ENCODE data around the gene SPATA32.
A peak's percentile ranks its signal among the peaks of the same experiment; 100 is the strongest.

SPATA32 gene

DNA sequence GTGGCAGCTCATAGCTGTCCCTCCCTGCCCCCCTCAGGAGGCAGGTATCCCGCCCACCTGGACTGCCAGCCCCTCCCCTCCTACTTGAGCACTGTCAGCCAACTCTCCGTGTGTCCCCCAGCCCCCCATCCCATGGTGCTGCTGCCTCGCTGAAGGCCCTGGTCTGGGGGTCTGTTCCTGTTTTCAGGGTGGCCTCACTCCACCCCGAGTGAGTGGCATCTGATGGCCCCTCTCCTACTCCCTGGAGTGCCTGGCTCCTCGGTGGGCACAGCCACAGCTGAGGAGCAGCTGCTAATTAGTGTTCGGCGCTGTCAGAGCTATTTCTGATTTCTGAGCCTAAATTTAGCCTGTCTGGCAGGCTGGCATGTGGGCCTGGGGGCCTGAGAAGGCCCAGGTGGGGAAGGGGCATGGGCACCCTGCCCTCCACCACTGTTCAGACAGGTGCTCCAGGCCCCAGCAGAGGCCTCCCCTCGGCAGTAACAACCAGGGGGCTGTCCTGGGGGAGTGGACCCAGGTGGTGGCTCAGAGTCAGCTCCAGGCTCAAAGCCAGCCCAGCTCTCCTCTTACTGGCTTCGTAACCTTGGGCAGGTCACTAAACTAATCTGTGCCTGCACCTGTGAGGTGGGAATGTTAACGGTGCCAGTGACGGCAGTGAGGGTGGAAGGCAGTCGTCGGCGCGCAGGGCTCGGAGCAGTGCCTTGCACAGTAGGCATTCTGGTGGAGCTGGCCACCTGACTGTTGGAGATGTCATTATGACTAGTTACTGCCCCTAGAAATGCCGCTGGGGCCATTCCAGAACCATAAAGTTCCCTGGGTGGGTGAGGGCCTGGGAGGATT is 33.8 kb downstream of the SPATA32 start:
- DNase-seq, result peak; percentile 68

DNA sequence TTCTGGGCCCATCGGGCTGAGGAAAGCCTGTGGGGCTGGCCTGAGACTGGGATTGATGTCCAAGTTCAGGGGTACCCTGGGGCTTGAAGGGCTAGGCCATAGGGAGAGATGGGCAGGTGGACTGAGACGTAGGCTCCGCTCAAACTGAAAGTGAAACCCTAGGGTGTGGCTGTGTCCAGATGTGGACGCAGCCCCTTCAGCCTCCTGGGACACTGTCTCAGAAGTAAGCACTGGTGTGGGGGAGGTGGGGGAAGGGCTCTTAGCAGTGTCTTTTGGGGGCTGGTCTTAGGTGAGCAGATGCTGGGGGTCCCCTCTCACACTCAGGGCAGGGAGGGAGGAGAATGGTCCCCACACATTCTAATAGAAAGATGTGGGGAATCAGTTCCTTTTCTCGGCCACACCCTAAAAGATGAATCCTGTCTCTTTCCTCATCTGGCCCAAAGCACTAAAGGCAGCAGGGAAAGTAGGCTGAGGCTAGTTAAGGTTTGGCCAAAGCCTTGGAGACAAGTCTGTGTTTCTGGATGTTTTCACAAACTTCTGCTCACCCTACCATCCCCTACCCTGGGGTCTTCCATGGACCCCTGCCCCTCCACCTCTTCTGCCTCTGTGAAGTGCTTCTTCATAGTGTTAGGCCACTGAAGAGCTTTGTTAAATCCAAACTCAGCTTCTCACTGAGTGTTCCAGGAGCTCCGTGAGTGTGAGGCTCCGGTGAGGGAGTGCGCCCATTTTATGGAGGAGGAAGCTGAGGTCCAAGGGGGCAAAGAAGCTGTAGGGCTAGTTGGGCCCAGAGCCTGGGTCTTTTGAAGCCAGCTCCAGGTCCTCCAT is 34.6 kb downstream of the SPATA32 start:
- DNase-seq, result peak; percentile 73

DNA sequence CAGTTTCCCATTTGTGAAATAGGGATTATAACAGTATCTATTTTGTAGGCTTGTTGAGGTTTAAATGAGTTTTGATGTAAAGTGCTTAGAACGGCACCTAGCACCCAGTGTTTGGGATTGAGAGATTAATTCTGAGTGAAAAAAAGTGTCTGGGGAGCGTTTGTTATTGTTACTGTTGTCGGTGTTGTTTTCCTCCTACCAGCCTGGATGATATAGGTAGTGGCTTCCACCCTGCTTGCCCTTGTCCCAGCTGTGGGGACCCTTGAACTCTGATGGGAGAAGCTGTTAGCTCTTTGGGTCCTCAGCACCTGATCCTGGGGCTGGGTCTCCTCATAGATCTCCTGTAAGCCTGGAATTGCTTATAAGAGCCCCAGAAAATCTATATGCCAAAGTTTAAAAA is 35.3 kb downstream of the SPATA32 start:
- DNase-seq, result no peak

DNA sequence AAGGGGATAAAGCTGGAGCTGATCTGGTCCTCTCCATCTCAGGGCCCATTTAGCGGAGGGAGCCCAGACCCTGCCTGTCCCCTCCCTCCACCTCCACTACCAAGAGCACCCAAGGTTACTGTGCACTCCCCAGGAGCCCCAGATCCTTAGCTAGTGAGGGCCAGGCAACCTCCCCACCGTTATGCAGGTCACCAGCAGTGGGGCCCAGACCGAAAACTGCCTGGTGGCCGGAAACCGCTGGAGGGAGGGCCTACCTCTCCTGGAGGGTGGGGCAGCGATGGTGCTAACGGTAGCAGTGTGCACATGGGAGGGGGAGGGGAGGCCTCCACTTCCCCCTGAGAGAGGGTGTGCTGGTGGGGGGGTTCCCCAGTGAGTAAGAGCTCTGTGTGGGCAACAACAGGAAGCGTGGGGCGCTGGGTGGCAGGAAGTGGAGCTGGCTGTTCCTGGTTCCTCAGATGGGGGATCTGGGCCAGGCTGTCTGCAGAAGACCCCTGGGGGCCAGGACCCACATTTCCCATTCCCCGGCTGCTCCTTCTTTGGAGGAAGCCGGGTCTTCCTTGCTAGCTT is 35.8 kb downstream of the SPATA32 start:
- DNase-seq, result peak; percentile 97

DNA sequence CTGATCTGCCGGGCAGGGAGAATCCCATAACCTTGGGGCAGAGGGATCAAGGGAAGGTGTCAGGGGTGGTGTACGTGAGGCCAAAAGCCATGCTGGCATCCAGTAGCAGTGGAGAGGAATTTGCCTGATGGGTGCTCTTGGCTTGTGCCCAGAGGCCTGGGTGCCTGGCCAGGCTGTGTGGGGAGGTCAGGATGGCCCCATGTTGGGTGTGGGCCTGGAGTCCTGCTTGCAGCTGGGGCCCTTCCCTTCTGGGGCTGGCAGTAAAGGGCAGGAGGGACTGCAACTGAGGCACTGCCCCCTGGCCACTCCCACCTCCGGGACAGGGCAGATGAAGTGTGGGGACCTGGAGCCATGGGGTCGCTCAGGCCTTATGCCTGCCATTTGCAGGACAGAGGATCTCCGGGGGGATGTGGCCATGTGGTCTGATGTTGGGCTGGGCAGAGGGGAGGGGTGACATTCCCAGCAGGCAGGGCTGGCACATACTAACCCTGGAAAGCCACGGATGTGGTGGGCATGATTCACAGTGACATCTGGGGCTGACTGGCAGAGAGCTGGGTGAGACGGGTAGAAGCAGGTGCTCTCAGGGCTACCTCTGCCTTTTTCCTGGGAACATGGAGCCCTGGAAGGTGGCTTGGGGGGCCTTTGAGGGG is 36.7 kb downstream of the SPATA32 start:
- DNase-seq, result peak; percentile 80

DNA sequence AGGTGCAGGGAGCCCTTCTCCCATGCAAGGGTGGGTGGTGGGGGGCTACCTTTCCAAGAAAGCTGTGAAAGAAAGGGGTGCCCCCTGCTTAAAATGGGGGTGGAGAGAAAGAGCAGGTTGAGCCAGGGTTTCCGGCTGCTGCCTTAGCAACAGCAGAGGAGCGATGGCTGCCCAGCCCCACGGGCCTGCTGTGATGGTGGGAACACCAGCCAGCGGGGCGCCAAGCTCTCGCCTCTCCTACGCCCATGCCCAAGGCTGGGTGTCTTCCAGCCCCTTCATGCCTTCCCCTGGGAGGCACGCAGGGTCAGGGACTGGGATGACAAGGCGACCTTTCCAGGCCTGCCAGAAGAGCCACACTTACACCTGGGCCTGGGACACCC is 37.2 kb downstream of the SPATA32 start:
- peak; percentile 69 for DNase-seq

DNA sequence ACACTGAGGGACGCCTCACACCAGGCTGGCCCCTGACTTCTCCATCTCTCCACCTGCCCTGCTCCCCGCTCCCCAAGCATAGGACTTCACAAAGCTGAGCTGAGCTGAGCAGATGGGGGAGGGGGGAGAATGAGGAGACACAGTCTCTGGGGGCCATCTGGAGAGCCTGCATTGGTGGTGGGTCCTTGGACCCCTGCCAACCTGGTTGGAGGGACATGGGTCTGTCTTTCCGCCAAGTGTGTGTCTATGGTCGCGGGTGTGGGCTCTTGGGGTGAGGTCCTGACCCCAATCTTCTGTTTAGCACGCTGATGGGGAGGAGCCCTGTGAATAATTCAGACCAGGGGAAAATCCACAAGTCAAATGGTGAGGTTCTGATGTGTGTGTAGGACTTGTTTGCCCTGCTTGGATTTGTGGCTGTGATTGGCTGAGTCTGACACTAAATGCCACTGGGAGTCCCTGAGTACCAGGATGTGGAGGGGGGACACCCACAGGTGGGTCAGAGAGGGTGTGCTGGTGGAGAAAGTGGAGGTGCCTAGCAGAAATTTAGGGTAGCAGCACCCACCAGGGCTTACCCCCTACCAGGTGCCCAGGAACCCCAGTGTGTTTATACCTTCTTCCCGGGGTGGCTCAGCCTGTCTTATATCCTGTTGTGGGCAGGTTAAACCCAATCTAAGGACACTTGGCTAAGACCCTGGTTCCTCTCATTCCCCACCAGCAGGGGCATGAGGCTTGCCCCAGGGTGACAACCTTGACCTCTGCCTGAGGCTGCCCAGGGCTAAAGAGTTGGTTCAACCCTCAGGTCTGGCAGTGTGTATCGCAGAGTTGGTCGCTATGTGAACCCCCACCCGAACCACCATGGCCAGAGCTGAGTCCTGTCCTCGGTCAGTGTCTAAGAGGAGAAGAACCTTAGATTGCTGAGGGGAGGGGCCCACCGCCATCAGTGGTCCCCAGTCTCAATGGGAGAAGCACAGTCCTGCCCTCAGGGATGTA is 38.1 kb downstream of the SPATA32 start:
- peak; percentile 79 for DNase-seq

DNA sequence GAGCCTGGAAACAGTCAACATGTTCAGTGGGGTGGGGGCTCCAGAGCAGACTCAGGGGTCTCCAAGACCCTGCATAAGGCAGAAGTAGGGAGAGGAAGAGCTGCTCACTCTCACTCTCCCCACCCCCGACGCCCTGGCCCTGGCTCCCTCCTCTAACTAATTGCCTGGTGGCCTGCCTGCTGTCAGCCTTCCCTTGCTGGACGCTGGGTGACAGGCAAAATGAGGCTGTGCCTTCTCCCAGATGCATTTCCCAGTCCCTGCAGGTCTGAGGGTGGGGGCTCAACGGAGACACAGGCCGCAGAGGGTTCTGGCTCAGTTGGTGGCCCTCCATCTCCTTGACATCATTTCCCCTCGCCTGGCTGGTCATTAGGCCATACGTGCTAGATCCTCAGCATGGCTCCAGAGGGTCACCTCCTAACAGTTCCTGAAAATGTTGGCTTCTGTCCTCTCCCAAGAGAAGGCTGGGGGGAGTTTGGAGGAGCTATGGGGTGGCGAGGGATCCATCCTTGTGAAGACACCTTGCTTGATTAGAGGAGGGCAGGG is 38.8 kb downstream of the SPATA32 start:
- no peak for DNase-seq

DNA sequence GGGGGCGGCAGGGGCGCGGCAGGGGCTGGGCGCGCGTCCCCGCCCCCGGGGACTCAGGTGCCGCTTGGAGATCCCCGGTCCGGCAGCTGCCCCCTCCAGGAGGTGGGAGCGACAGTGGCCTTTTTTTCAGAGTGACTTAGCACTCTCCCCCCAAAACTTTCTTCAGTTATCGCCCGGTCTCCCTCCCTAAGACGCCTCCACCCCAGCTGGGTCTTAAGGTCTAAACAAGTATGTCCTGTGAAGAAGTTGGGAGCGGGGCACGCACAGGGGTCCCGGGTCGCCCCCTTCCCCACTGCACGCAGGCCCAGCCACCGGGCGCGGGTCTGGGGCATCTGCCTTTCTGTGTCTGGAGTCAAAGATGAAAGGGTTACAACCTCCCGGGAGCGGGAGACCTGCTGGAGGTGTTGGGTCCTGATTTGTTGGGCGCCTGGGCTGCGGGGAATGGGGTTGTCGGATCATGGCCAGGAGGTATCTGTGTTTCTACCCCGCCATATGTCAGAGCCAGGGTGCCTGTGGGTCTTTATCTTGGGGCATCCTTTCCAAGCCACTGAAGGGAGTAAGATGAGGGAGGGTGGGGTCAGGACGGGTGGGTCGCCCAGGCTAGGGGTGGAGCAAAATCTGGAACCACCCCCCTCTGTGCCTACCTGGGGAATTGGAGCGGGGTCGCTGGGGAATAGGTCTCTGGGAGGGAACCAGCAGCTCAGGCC is 39.5 kb downstream of the SPATA32 start:
- peak; percentile 82 for DNase-seq

DNA sequence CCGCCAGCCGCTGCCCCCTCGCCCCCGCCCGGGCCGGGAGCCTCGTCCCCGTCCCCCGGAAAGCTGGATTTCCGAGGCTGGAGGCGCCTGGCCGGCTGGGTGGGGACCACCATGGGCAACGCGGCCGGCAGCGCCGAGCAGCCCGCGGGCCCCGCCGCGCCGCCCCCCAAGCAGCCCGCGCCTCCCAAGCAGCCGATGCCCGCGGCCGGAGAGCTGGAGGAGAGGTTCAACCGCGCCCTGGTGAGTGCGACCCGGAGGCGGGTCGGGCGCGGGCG is 39.9 kb downstream of the SPATA32 start:
- DNase-seq, result no peak

DNA sequence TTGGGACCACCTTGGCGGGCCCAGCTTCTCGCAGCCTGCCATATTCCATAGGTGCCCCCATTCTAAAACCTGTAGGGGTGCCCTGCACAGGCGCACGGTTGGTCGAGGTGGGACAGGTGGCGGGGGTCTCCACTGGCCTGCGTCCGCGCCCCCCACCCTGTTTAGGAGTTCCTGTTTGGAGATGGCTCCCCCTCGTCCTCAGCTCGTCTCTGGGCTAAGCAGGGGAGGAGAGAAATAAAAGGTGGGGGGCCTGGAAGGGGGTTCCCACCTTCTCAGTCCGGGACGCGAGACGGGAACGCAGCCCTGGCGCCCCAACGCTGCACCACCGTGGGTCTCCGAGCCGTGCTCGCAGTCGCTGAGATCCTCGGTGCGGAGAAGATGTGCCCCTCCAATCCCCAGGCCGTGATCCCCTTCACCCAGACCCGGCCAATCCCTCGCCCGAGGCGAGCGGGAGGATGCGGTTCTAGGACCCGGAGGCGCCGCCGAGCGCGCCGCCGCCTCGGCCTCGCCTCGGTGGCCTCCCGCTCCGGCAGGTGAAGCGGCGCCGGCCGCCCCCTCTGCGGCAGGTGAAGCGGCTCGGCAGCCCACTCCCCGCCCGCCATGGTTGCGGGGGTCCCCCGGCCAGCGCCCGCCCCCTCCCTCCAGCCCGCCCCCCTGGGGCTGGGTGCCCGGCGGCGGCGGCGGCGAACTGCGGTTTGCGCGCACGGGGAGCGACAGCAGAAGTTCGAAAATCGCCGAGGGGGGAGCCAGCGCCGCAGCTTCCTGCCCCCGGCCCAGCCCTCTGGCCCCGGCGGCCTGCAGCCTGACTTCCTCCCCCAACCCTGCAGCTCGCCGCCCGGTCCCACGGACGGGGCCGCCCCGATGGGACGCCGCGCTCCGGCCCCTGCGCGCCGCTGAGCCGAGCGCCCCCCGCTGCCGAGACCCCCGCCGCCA is 40.5 kb downstream of the SPATA32 start, which contains the start of gene FMNL1:
Gene FMNL1 (plus strand): TSS at position 805 of the 933 bp plus-strand sequence. CDS start 240 bp downstream, outside the sequence.
- DNase-seq, result peak; percentile 75

DNA sequence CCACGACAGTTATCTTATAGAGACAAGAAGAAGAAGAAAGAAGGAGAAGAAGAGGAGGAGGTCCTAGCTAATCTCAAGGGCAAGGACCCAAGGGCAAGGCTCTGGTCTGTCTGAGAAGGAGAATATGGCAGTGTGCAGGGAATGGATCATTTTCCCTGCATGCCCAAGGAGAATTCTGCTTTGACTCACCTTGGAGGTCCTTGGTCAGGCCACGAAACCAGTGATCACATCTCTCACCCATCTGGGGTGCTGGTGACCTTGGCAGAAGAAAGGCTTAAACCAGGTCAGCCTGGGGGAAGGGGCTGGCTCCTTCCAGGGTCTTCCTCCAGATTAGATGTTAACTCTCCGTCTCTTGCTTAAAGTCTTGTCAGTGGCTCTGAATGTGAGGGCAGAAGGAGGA is 41.8 kb downstream of the SPATA32 start:
- no peak for DNase-seq

DNA sequence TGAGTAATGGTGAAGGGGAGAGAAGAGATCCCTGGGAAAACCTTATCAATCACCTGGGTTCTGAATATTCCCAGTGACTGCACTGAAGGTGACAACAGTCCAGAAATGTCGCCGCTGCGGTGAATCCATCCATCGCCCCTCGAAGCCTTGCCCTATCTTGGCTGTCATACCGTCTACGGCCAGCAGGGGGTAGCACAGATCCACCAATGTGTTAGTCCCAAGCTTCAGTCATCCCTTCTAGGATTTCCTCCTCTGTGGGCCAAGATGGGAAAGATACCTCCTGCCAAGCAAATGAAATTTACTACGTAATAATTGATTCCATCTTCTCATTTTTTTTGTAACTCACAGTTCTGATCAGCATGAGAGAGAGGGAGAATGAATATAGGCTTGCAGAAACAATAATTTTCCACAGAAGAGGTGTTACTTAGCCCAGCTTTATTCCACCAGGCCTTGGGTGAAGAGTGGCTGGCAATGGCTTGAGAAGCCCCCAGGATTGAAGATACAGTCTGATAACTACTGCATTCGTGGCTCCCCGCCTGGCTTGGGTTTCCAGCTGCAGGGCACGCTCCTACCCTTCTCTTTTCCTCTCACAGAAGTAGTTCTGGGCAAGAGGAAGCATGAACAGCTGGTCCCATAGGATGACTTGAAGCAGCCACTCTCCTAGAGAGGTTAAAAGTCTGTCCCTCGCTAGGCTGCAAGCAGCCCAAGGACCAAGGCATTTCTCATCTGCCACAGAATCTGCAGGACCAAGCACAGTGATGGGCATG is 42.8 kb downstream of the SPATA32 start:
- peak; percentile 98 for DNase-seq
